Measurements from ENCODE around the gene RERG.

RERG gene

GRCh38 chr12:15146585-15146984 lies 74.6 kb downstream of the RERG start:
- TF ChIP-seq CTCF (IDR thresholded peaks at IDR 0.05; ENCODE audit: low read depth, low read length), result no peak
- no peak for DNase-seq (ENCODE audit: extremely low read depth, low read depth)

GRCh38 chr12:15143467-15143866 lies 77.8 kb downstream of the RERG start:
- no peak for DNase-seq (ENCODE audit: extremely low read depth, low read depth)
- TF ChIP-seq CTCF (IDR thresholded peaks at IDR 0.05; ENCODE audit: low read depth, low read length), result no peak

- no peak for DNase-seq (ENCODE audit: extremely low read depth, low read depth)
- TF ChIP-seq CTCF (IDR thresholded peaks at IDR 0.05; ENCODE audit: low read depth, low read length), result no peak
Observed at GRCh38 chr12:15142711-15143110, 78.5 kb downstream of the RERG start.

GRCh38 chr12:15131431-15131830 lies 89.8 kb downstream of the RERG start:
- TF ChIP-seq CTCF (IDR thresholded peaks at IDR 0.05; ENCODE audit: low read depth, low read length), result no peak
- DNase-seq (ENCODE audit: extremely low read depth, low read depth), result no peak

GRCh38 chr12:15130541-15130940 lies 90.7 kb downstream of the RERG start:
- DNase-seq (ENCODE audit: extremely low read depth, low read depth), result no peak
- TF ChIP-seq CTCF (IDR thresholded peaks at IDR 0.05; ENCODE audit: low read depth, low read length), result no peak

- DNase-seq (ENCODE audit: extremely low read depth, low read depth), result no peak
- no peak for TF ChIP-seq CTCF (IDR thresholded peaks at IDR 0.05; ENCODE audit: low read depth, low read length)
Observed at GRCh38 chr12:15123401-15123800, 97.8 kb downstream of the RERG start.

GRCh38 chr12:15122344-15122743 lies 98.9 kb downstream of the RERG start:
- no peak for TF ChIP-seq CTCF (IDR thresholded peaks at IDR 0.05; ENCODE audit: low read depth, low read length)
- no peak for DNase-seq (ENCODE audit: extremely low read depth, low read depth)
